ENCODE measurements around the gene ARPIN. TPM values are rescaled to one million over a fixed set of nuclear protein-coding genes. Genes with fewer than 3 reads are reported as not detected.
"Not testable (repeated sequence)": the region's sequence is repeated elsewhere in the genome, so short reads cannot be mapped to it uniquely, and the experiment has no call there.

Gene ARPIN
- total and polyA plus RNA-seq, 7 experiments from 2014 or later = 0.08 to 1.1 (median 0.31) TPM; not detected in 3

DNA sequence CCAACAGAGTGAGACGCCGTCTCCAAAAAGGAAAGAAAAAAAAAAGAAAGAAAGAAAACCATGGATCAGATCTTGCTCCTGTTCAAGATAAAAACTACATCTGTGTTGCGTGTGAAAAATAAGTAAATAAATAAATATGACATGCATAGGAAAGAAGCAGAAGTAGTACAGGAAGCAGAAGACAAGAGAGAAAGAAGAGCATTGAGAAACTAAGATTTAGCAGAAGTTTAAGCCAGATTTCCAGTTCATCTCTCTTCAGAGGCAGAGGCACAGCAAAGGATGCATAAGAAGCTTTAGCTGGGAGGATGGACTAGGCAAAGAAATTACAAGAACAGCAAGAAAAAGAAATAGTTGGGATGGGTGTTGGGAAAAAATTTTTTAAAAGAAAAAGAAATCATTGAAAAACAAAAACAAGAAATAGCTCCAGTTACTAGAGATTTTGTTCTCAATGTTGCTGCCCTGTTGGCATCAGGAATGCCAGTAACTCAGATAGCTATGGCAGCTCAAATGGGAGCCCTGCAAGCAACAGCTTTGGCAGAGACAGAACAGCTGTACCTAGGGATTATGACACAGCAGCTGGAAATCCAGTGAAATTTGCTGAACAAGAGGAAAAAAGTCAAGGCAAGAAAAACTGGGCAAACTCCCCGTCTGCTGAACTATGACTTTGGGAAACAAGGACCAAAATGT lies 36.2 kb downstream of the ARPIN start:
- ATAC-seq (no peak), DNase-seq (no peak)
- peak overlapping the region in 1 of 9 donors; percentile 82 for H3K27ac Mint-ChIP-seq
- ChIA-PET POLR2A (interaction anchor here (0.6 to 0.8 kb wide), 2 partner anchors 11 to 178 kb away, joined by 3 read pairs; no protein-coding TSS in a partner anchor), CTCF (interaction anchor here (0.6 to 1.2 kb wide), 7 partner anchors 10 to 216 kb away, joined by 3 to 5 read pairs (median 3); no protein-coding TSS in a partner anchor)
- Histone ChIP-seq H3K4me3 (ENCODE audit: low read length) (no peak overlapping the region), H3K4me1 (ENCODE audit: control insufficient read depth in 2 of 2, insufficient read depth in 2 of 2, low read length in 2 of 2) (no peaks in the 10 kb centered on the region), H3K36me3 (ENCODE audit: control insufficient read depth in 2 of 3, insufficient read depth in 3 of 3, low read length in 3 of 3) (peaks cover 0 to 12% (median 5%) of the 10 kb centered on the region in 3 experiments), H3K27ac (ENCODE audit: low read depth, low read length) (no peak overlapping the region), H3K27me3 (ENCODE audit: control insufficient read depth in 2 of 2, insufficient read depth in 2 of 2, low read length in 2 of 2) (no peaks in the 10 kb centered on the region), H3K9me3 (ENCODE audit: control insufficient read depth in 2 of 3, low read length in 3 of 3) (no peaks in the 10 kb centered on the region)
- H3K4me1 Mint-ChIP-seq = peaks cover 0 to 5% (median 4%) of the 10 kb centered on the region in 7 donors
- no peaks in the 10 kb centered on the region for H3K9me3 Mint-ChIP-seq
- no peaks in the 10 kb centered on the region for H3K27me3 Mint-ChIP-seq
- no peak overlapping the region for H3K4me3 Mint-ChIP-seq
- intact Hi-C loops (cut with micrococcal nuclease) = no loop called here
- peaks cover 4 to 29% (median 8%) of the 10 kb centered on the region in 5 donors for H3K36me3 Mint-ChIP-seq

DNA sequence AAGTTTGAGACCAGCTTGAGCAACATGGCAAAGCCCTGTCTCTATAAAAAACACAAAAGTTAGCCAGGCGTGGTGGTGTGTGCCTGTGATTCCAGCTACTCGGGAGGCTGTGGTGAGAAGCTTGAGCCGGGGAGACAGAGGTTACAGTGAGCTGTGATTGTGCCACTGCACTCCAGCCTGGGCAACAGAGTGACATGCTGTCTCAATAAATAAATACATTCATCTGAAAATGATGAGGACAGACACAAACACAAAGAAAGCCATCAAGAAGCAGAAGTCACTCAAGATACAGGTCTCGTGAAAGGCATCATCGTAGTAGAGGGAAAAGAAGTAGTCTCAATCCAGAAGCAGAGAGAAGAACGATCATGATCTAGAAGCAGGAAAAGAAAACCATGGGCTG lies 37.0 kb downstream of the ARPIN start:
- Histone ChIP-seq H3K27ac (ENCODE audit: low read depth, low read length) (no peak overlapping the region), H3K27me3 (ENCODE audit: control insufficient read depth in 2 of 2, insufficient read depth in 2 of 2, low read length in 2 of 2) (no peaks in the 10 kb centered on the region), H3K36me3 (ENCODE audit: control insufficient read depth in 2 of 3, insufficient read depth in 3 of 3, low read length in 3 of 3) (peaks cover 0 to 17% (median 5%) of the 10 kb centered on the region in 3 experiments), H3K4me1 (ENCODE audit: control insufficient read depth in 2 of 2, insufficient read depth in 2 of 2, low read length in 2 of 2) (no peaks in the 10 kb centered on the region), H3K9me3 (ENCODE audit: control insufficient read depth in 2 of 3, low read length in 3 of 3) (no peaks in the 10 kb centered on the region), H3K4me3 (ENCODE audit: low read length) (no peak overlapping the region)
- Mint-ChIP-seq H3K9me3 (no peaks in the 10 kb centered on the region), H3K36me3 (peaks cover 4 to 30% (median 10%) of the 10 kb centered on the region in 5 donors), H3K4me1 (peaks cover 0 to 5% (median 4%) of the 10 kb centered on the region in 7 donors), H3K4me3 (no peak overlapping the region), H3K27me3 (no peaks in the 10 kb centered on the region), H3K27ac (peak overlapping the region in 1 of 9 donors; percentile 25)
- DNase-seq (no peak), ATAC-seq (no peak)
- CTCF ChIA-PET = interaction anchor here (0.7 to 1.4 kb wide), 3 partner anchors 9 to 1173 kb away, joined by 3 to 7 read pairs (median 3); no protein-coding TSS in a partner anchor
- POLR2A ChIA-PET = interaction anchor here (0.6 kb wide), 1 partner anchor 62 kb away, joined by 5 read pairs; no protein-coding TSS in a partner anchor
- intact Hi-C loops (cut with micrococcal nuclease) = loop anchor here (1.0 kb wide), 4 partner anchors 19 to 196 kb away; no protein-coding TSS in a partner anchor

DNA sequence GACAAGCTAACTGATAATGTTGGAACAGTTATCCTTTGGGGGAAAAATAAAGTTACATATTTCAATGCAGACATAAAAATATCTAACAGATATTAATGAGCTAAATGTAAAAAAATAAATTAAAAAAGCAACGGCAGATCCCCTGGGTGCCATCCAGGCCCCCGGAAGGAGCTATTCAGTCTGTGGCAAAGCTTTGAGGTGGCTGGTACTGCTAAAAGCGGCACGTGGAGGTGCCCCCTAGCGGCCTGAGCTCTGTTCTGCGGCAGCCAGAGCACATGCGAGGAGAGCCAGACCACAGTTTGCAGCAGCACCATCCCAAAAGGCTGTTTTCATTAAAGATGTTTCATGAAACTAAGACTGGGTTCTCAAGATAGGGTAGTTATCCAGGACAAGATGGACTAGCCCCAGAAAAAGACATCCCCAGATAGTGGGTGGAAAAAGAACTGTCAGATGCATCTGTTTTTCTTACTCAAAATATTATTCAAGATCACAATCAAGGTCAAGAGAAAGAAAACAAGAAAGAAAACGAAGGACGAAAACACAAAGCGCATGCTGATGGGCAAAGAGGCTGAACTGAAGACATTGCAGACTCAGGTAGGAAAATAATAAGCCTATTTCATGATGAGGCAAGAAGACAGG lies 37.7 kb downstream of the ARPIN start:
- H3K36me3 Mint-ChIP-seq = peaks cover 4 to 36% (median 13%) of the 10 kb centered on the region in 5 donors
- Histone ChIP-seq H3K27ac (ENCODE audit: low read depth, low read length) (no peak overlapping the region), H3K36me3 (ENCODE audit: control insufficient read depth in 2 of 3, insufficient read depth in 3 of 3, low read length in 3 of 3) (peaks cover 0 to 24% (median 5%) of the 10 kb centered on the region in 3 experiments), H3K4me3 (ENCODE audit: low read length) (no peak overlapping the region), H3K27me3 (ENCODE audit: control insufficient read depth in 2 of 2, insufficient read depth in 2 of 2, low read length in 2 of 2) (no peaks in the 10 kb centered on the region), H3K4me1 (ENCODE audit: control insufficient read depth in 2 of 2, insufficient read depth in 2 of 2, low read length in 2 of 2) (no peaks in the 10 kb centered on the region), H3K9me3 (ENCODE audit: control insufficient read depth in 2 of 3, low read length in 3 of 3) (no peaks in the 10 kb centered on the region)
- intact Hi-C loops (cut with micrococcal nuclease) = loop anchor here (1.0 kb wide), 4 partner anchors 19 to 196 kb away; no protein-coding TSS in a partner anchor
- POLR2A ChIA-PET = interaction anchor here (0.6 to 1.9 kb wide), 2 partner anchors 19 to 63 kb away, joined by 5 to 9 read pairs; partner anchors contain the start of gene AP3S2
- CTCF ChIA-PET = interaction anchor here (0.6 to 1.6 kb wide), 19 partner anchors 9 to 1174 kb away, joined by 3 to 17 read pairs (median 4); no protein-coding TSS in a partner anchor
- ATAC-seq (peak; percentile 99), DNase-seq (peak; percentile 58 to 80 (median 74))
- peaks cover 0 to 7% (median 5%) of the 10 kb centered on the region in 7 donors for H3K4me1 Mint-ChIP-seq
- no peaks in the 10 kb centered on the region for H3K27me3 Mint-ChIP-seq
- peak overlapping the region in 4 of 9 donors; percentile 34 to 77 (median 48) for H3K27ac Mint-ChIP-seq
- peak overlapping the region in 1 of 10 donors; percentile 21 for H3K4me3 Mint-ChIP-seq
- H3K9me3 Mint-ChIP-seq = no peaks in the 10 kb centered on the region

DNA sequence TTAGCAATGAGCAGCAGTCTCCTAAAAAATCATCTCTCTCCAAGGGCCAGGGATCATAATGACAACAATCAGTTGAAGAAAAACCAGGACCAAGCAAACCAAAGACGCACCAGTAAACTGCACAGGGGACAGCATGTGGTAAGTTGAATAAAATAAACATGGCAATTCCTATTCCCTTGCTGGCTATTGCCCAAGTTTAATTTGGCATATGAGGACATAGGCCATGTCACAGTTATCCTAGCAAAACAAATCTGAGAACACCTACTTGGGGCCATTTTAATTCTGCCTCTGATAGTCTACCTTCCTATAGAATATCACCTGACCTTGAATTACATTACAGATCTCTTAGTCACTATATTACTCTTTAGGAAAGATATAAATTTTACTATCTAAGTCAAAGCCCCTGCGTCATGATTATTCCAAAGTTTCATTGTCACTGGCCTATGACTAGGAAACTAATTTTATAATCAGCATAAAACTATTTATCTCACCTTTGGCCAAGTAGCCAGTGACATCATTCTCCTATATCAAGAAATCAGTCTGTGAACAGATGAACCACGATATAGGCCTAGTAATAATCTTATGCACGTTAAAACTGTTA lies 42.0 kb downstream of the ARPIN start:
- Histone ChIP-seq H3K36me3 (ENCODE audit: control insufficient read depth in 2 of 3, insufficient read depth in 3 of 3, low read length in 3 of 3) (peaks cover 0 to 26% (median 0%) of the 10 kb centered on the region in 3 experiments), H3K27ac (ENCODE audit: low read depth, low read length) (no peak overlapping the region), H3K27me3 (ENCODE audit: control insufficient read depth in 2 of 2, insufficient read depth in 2 of 2, low read length in 2 of 2) (no peaks in the 10 kb centered on the region), H3K4me3 (ENCODE audit: low read length) (no peak overlapping the region), H3K9me3 (ENCODE audit: control insufficient read depth in 2 of 3, low read length in 3 of 3) (no peaks in the 10 kb centered on the region), H3K4me1 (ENCODE audit: control insufficient read depth in 2 of 2, insufficient read depth in 2 of 2, low read length in 2 of 2) (no peaks in the 10 kb centered on the region)
- peaks cover 0 to 9% (median 5%) of the 10 kb centered on the region in 7 donors for H3K4me1 Mint-ChIP-seq
- no peaks in the 10 kb centered on the region for H3K27me3 Mint-ChIP-seq
- H3K27ac Mint-ChIP-seq = no peak overlapping the region
- H3K36me3 Mint-ChIP-seq = peaks cover 4 to 29% (median 11%) of the 10 kb centered on the region in 5 donors
- H3K4me3 Mint-ChIP-seq = no peak overlapping the region
- no peaks in the 10 kb centered on the region for H3K9me3 Mint-ChIP-seq
- ChIA-PET CTCF (no interaction called here), POLR2A (no interaction called here)
- no peak for DNase-seq
- intact Hi-C loops (cut with micrococcal nuclease) = no loop called here
- ATAC-seq = no peak

DNA sequence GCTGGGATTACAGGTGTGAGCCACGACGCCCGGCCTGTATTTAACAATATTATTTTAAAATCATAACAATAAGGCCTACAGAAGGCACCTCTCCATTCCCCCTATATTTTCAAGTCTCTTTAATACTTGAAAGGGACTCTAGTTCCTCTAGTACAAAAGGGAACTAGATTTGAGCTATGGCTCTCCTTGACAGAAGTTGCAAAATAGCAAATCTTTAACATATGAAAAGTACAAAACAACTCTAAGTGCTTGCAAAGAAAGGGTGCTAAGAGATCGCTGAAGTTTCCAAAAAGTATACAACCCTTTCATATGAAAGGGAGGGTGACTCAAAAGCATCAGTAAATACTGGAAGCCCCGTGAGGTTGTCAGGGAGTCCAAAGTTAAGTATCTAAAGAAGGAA lies 42.7 kb downstream of the ARPIN start:
- ATAC-seq (no peak), DNase-seq (no peak)
- intact Hi-C loops (cut with micrococcal nuclease) = no loop called here
- POLR2A ChIA-PET = no interaction called here
- no peak overlapping the region for H3K27ac Mint-ChIP-seq
- CTCF ChIA-PET = no interaction called here
- no peaks in the 10 kb centered on the region for H3K27me3 Mint-ChIP-seq
- Histone ChIP-seq H3K4me3 (ENCODE audit: low read length) (no peak overlapping the region), H3K36me3 (ENCODE audit: control insufficient read depth in 2 of 3, insufficient read depth in 3 of 3, low read length in 3 of 3) (peaks cover 0 to 28% (median 0%) of the 10 kb centered on the region in 3 experiments), H3K4me1 (ENCODE audit: control insufficient read depth in 2 of 2, insufficient read depth in 2 of 2, low read length in 2 of 2) (no peaks in the 10 kb centered on the region), H3K9me3 (ENCODE audit: control insufficient read depth in 2 of 3, low read length in 3 of 3) (no peaks in the 10 kb centered on the region), H3K27me3 (ENCODE audit: control insufficient read depth in 2 of 2, insufficient read depth in 2 of 2, low read length in 2 of 2) (no peaks in the 10 kb centered on the region), H3K27ac (ENCODE audit: low read depth, low read length) (no peak overlapping the region)
- no peaks in the 10 kb centered on the region for H3K9me3 Mint-ChIP-seq
- H3K4me3 Mint-ChIP-seq = no peak overlapping the region
- peaks cover 4 to 25% (median 17%) of the 10 kb centered on the region in 5 donors for H3K36me3 Mint-ChIP-seq
- H3K4me1 Mint-ChIP-seq = peaks cover 0 to 6% (median 3%) of the 10 kb centered on the region in 7 donors

DNA sequence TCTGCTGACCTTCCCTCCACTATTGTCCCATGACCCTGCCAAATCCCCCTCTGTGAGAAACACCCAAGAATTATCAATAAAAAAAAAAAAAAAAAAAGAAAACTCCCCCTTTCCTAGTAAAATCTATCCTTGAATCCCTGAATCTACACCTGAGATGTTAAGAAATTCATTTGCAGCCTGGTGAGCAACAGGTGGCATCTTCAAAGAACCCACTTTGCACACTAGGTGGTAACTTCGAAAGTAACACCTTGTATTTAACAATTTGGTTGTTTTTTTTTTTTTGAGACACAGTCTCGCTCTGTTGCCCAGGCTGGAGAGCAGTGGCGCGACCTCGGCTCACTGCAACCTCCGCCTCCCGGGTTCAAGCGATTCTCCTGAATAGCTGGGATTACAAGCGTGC lies 43.3 kb downstream of the ARPIN start:
- H3K9me3 ChIP-seq (ENCODE audit: control insufficient read depth in 2 of 3, low read length in 3 of 3); intact Hi-C loops (cut with micrococcal nuclease); DNase-seq; H3K4me1 Mint-ChIP-seq; CTCF ChIA-PET; ATAC-seq; H3K4me3 ChIP-seq (ENCODE audit: low read length); POLR2A ChIA-PET; H3K27me3 Mint-ChIP-seq; H3K4me1 ChIP-seq (ENCODE audit: control insufficient read depth in 2 of 2, insufficient read depth in 2 of 2, low read length in 2 of 2); H3K27ac Mint-ChIP-seq; H3K4me3 Mint-ChIP-seq; H3K27ac ChIP-seq (ENCODE audit: low read depth, low read length); H3K9me3 Mint-ChIP-seq; H3K27me3 ChIP-seq (ENCODE audit: control insufficient read depth in 2 of 2, insufficient read depth in 2 of 2, low read length in 2 of 2): not testable (repeated sequence)
- H3K36me3 ChIP-seq (ENCODE audit: control insufficient read depth in 2 of 3, insufficient read depth in 3 of 3, low read length in 3 of 3) = peaks cover 0 to 31% (median 0%) of the 10 kb centered on the region in 3 experiments
- H3K36me3 Mint-ChIP-seq = peaks cover 4 to 25% (median 17%) of the 10 kb centered on the region in 5 donors
